Mesodermal cell (in vitro differentiated cells): ENCODE measurements around the gene CEBPG. TPM values are rescaled to one million over a fixed set of nuclear protein-coding genes. Genes with fewer than 3 reads are reported as not detected.

Experiments used
- H3K27ac ChIP-seq: 2 replicates; pipeline ENCODE4 v1.7.0; 2013; ENCODE audit warnings: mild to moderate bottlenecking, low read depth, low read length, moderate library complexity; ENCODE audit not compliant: severe bottlenecking
- H3K36me3 ChIP-seq: 2 replicates; pipeline ENCODE4 v1.7.1; 2013; ENCODE audit warnings: mild to moderate bottlenecking, low read length, moderate library complexity; ENCODE audit not compliant: control insufficient read depth, insufficient read depth
- H3K4me1 ChIP-seq: one replicate; pipeline ENCODE4 v1.7.1; 2013; ENCODE audit warnings: mild to moderate bottlenecking, low read length; ENCODE audit not compliant: insufficient read depth, control insufficient read depth, poor library complexity, severe bottlenecking
- H3K4me3 ChIP-seq: 2 replicates; pipeline ENCODE4 v1.7.0; 2013; ENCODE audit warnings: low read length, control low read depth, mild to moderate bottlenecking; ENCODE audit not compliant: insufficient read depth, poor library complexity, severe bottlenecking; ENCODE audit errors: extremely low read depth
- H3K9me3 ChIP-seq: 2 replicates; pipeline ENCODE4 v1.7.1; 2013; ENCODE audit warnings: mild to moderate bottlenecking, low read length, moderate library complexity; ENCODE audit not compliant: control insufficient read depth
- WGBS, 2 experiments: methylation state at CpG; one replicate each; pipeline ENCODE4 v1.1.5; 2013; ENCODE audit warnings: missing lambda C conversion rate in 2 of 2; ENCODE audit not compliant: insufficient coverage in 2 of 2; 5-methylcytosine and 5-hydroxymethylcytosine counted together
- polyA plus RNA-seq, 2 experiments: library from polyadenylated mRNA; stranded (reverse); fragments of 50-300 nt; gene quantifications; one replicate each; pipeline ENCODE4 v1.2.3, GENCODE V29; 2013

CEBPG gene
- 20.0 TPM for polyA plus RNA-seq (2013, experiment 1 of 2)
- polyA plus RNA-seq (2013, experiment 2 of 2), result 23.5 TPM

DNA sequence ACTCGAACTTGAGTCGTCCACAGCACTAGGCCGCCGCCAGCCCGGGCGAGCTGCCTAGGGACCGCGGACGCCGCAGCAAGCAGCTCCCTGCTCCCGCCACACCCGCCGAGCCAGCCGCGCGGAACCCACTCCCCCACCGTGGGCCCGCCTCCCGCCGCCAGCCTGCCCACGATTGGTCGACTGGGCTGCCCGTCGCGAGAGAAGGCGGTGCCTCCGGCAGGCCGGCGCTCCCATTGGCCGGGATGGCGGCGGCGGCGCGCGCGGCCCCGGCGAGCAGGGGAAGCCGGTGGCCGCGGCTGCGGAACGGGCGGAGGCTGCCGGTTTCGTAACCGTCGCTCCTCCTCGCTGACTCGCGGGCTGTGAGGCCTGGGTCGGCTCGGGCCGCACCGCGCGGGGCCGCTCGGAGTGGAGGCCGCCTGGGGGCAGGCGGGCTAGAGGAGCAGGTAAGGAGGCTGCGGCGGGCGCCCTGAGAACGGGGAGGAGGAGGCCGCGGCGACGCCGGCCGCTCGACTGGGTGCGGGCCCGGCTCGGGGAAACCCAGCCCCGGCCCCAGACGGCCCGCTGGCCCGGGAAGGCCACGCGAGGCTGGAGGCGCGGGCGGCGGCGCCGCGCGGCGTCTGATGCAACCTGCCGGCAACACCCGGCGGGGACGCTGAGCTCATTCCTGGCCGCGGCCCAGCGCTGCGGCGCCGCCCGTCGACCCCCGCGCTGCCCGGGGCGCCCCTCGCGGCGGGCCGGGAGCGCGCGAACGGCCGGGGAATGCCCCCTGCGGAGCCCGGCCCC, at the start of gene CEBPG:
Gene CEBPG, plus strand, starts transcription at position 257 of the 783 bp plus-strand sequence. CDS start 5,531 bp downstream, outside the sequence.
- WGBS, 2 experiments, result 0% methylated on average over 90 to 105 of the region's 118 CpGs
- H3K4me3 ChIP-seq, result peak within 1 kb of the TSS; percentile 63

DNA sequence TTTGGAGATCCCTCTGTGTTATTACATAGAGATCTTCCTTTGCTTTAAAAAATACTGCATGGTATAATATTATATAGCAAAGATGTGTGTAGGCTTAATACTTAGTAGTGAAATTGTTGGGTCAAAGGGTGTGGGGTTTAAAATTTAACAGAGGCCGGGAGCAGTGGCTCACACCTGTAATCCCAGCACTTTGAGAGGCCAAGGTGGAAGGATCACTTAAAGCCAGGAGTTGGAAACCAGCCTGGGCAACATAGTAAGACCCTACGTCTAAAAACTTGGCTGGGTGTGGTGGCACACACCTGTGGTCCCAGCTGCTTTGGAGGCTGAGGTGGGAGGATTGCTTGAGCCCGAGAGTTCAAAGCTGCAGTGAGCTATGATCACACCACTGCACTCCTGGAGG, 48.9 kb upstream of the CEBPG start:
- H3K9me3 ChIP-seq, result no peaks in the 10 kb centered on the region

More for the DNA sequence above, at the start of gene CEBPG:
- peaks cover 16% of the 10 kb centered on the region for H3K4me1 ChIP-seq
- peaks cover 19% of the 10 kb centered on the region for H3K36me3 ChIP-seq
- H3K27ac ChIP-seq, result peak within 1 kb of the TSS; percentile 96
- H3K9me3 ChIP-seq, result no peaks in the 10 kb centered on the region

DNA sequence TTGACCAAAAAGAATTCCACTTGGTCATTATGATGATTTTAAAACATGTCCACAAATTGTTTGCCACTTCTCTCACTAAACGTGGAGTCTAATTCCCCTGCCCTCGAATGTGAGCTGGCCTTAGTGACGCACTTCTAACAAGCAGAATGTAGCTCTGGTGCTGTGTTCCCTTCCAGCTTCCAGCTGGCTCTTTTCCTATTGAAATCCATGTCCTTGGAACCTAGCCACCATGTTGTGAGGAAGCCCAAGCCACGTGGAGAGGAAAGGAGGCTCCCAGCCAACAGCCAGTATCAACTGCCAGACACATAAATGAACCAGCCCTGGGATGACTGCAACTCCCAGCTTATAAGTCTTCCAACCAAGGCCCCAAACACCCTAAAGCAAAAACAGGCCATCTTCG, 47.6 kb upstream of the CEBPG start:
- Histone ChIP-seq H3K4me1 (no peaks in the 10 kb centered on the region), H3K36me3 (no peaks in the 10 kb centered on the region), H3K27ac (no peak overlapping the region), H3K4me3 (no peak overlapping the region), H3K9me3 (no peaks in the 10 kb centered on the region)
- 80 to 81% methylated on average over 3 to 5 of the region's 5 CpGs for WGBS, 2 experiments

More for the DNA sequence above, 48.9 kb upstream of the CEBPG start:
- Histone ChIP-seq H3K36me3 (no peaks in the 10 kb centered on the region), H3K27ac (no peak overlapping the region), H3K4me1 (no peaks in the 10 kb centered on the region), H3K4me3 (no peak overlapping the region)
- WGBS, 2 experiments, result 96% methylated on average over 3 of the region's 3 CpGs; no CpG with 5 or more reads in 1 of the 2 experiments

GRCh38 chr19:33329060-33329459, 44.4 kb upstream of the CEBPG start:
- Histone ChIP-seq H3K27ac (no peak overlapping the region), H3K36me3 (no peaks in the 10 kb centered on the region), H3K4me3 (no peak overlapping the region), H3K4me1 (no peaks in the 10 kb centered on the region), H3K9me3 (no peaks in the 10 kb centered on the region)
- 70 to 74% methylated on average over 5 to 8 of the region's 8 CpGs for WGBS, 2 experiments

DNA sequence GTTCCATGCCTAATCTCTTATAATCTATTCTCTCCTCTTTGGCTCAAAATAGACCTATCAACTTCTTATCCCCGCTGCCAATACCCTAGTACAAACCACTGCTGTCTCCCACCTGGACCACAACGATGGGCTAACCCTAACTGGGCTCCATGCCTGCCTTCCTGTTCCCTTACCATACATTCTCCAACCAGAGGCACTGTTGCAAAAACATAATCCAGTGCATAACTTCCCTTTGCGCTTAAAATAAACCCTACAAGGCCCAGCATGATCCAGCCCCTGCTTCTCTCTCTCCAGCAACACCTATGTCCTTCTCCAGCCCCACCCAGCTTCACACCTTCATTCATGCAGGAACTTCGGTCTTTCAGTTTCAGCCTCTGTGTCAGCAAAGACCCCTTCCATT, 43.8 kb upstream of the CEBPG start:
- no peaks in the 10 kb centered on the region for H3K9me3 ChIP-seq
- no peaks in the 10 kb centered on the region for H3K36me3 ChIP-seq
- H3K4me1 ChIP-seq, result no peaks in the 10 kb centered on the region
- H3K27ac ChIP-seq, result no peak overlapping the region
- no peak overlapping the region for H3K4me3 ChIP-seq
- WGBS, 2 experiments, result 84 to 90% methylated on average over 3 of the region's 4 CpGs

DNA sequence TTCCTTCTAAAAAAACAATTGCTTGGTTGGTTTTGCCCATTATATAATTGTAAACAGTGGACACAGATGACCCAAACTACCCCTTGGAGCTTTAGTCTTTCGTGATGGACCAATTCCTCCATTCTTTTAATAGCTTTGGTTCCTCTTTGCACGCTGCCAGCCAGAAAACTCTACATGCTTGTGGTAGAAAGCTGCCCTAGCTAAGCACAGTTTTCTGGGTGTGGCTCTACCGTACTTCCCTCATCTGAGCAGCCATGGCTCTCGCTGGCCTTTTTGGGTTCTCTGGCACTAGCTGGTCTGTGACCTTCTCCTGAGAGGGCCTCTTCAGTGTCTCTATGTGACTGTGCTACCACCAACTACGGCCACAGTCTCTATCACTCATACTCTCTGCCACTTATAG, 41.3 kb upstream of the CEBPG start:
- Histone ChIP-seq H3K4me3 (no peak overlapping the region), H3K27ac (no peak overlapping the region), H3K36me3 (no peaks in the 10 kb centered on the region), H3K4me1 (no peaks in the 10 kb centered on the region), H3K9me3 (no peaks in the 10 kb centered on the region)
- 84 to 92% methylated on average over 4 to 5 of the region's 5 CpGs for WGBS, 2 experiments

GRCh38 chr19:33333151-33333550, 40.4 kb upstream of the CEBPG start:
- Histone ChIP-seq H3K4me1 (no peaks in the 10 kb centered on the region), H3K36me3 (no peaks in the 10 kb centered on the region), H3K27ac (no peak overlapping the region), H3K9me3 (no peaks in the 10 kb centered on the region), H3K4me3 (no peak overlapping the region)
- WGBS, 2 experiments, result 100% methylated on average over 1 of the region's 4 CpGs; no CpG with 5 or more reads in 1 of the 2 experiments

DNA sequence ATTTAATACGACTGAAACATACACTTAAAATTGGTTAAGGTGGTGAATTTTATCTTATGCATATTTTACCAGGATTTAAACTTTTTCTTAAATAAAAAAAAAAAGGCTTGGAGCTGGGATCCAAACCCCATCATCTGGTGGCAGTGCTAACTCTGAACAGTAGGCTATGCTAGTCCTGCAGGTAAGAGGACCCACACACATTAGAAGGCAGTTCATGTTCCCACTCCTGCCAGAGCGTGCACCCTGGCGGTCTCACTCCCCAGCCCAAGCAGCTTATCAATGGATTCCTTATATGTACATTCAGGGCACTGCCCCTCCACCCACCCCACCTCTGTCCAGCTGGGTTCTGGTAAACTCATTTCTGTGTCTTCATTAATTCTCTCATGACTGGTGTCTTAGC, 39.9 kb upstream of the CEBPG start:
- no peak overlapping the region for H3K4me3 ChIP-seq
- no peaks in the 10 kb centered on the region for H3K4me1 ChIP-seq
- 90 to 100% methylated on average over 2 of the region's 3 CpGs for WGBS, 2 experiments
- H3K36me3 ChIP-seq, result no peaks in the 10 kb centered on the region
- no peaks in the 10 kb centered on the region for H3K9me3 ChIP-seq
- H3K27ac ChIP-seq, result no peak overlapping the region

GRCh38 chr19:33334271-33334670, 39.2 kb upstream of the CEBPG start:
- H3K36me3 ChIP-seq, result no peaks in the 10 kb centered on the region
- 91 to 100% methylated on average over 1 to 3 of the region's 3 CpGs for WGBS, 2 experiments
- H3K4me1 ChIP-seq, result no peaks in the 10 kb centered on the region

GRCh38 chr19:33335446-33335845, 38.1 kb upstream of the CEBPG start:
- Histone ChIP-seq H3K36me3 (no peaks in the 10 kb centered on the region), H3K9me3 (no peaks in the 10 kb centered on the region), H3K4me1 (no peaks in the 10 kb centered on the region), H3K27ac (no peak overlapping the region), H3K4me3 (no peak overlapping the region)
- 89 to 97% methylated on average over 4 to 5 of the region's 5 CpGs for WGBS, 2 experiments

More at GRCh38 chr19:33334271-33334670, 39.2 kb upstream of the CEBPG start:
- Histone ChIP-seq H3K4me3 (no peak overlapping the region), H3K9me3 (no peaks in the 10 kb centered on the region), H3K27ac (no peak overlapping the region)
